ENCODE results near the gene CLEC14A.

CLEC14A gene, protein sequence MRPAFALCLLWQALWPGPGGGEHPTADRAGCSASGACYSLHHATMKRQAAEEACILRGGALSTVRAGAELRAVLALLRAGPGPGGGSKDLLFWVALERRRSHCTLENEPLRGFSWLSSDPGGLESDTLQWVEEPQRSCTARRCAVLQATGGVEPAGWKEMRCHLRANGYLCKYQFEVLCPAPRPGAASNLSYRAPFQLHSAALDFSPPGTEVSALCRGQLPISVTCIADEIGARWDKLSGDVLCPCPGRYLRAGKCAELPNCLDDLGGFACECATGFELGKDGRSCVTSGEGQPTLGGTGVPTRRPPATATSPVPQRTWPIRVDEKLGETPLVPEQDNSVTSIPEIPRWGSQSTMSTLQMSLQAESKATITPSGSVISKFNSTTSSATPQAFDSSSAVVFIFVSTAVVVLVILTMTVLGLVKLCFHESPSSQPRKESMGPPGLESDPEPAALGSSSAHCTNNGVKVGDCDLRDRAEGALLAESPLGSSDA

DNA sequence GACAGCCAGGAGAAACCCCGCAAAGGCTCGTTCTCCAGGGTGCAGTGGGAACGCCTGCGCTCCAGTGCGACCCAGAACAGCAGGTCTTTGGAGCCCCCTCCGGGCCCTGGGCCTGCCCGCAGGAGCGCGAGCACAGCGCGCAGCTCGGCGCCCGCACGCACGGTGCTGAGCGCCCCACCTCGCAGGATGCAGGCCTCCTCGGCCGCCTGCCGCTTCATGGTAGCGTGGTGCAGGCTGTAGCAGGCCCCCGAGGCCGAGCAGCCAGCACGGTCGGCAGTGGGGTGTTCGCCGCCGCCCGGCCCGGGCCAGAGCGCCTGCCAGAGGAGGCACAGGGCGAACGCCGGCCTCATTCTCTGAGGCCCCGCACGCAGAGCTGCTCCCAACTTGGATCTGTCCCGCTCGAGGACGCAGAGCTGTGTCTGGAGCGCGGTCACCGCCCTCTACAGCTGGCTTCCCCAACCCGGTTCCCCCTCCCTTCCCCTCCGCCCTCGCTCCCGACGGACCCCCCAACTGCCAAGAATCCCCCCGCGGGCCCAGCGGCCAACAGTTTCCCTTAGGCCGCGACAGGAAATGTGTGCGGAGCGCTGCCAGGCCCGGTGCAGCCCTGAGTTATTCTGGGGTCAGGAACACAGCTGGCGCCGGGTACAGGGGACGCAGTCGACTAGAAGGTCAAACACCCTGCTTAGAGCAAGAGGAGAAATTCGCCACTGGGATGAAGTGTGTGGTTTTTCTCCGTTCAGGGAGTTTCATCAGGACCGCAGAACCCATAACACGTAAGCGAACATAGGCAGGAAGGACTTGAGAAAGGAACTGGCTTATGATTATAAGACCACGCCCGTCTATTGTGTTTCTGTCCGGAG is at the start of gene CLEC14A:
TSS of gene CLEC14A (minus strand) at position 421 of the 860 bp plus-strand sequence. CDS start at position 350, 71 bp downstream.
- no peak for DNase-seq (ENCODE audit: low read depth in 2 of 2)

DNA sequence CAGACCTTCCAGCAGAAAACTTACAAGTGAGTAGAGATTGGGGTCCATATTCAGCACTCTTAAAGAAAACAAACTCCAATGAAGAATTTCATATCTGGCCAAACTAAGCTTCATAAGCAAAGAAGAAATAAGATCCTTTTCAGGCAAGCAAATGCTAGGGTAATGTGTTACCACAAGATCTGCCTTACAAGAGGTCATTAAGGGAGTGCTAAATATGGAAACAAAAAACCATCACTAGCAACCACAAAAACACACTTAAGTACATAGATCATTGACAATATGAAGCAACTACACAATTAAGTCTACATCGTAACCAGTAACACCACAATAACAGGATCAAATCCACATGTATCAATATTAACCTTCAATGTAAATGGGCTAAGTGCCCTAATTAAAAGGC is 47.1 kb upstream of the CLEC14A start:
- DNase-seq (ENCODE audit: low read depth in 2 of 2) = no peak

DNA sequence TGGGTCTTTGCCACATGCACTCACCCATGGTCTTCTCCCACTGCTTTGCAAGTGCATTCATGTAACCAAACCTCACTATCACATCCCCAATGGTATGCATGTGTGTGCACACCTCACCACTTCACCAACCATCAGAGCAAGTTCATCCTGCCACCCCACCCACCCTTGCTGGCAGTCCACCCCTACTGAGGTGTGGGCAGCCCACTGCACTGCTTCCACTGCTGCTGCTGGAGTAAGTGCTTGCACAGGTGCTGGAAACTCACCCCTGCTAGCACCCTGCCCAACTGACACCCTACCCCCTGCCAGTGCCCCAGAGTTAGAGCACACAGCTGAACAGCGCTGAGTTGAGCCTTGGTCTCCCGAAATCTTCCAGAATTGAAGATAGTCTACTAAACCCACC is 46.1 kb upstream of the CLEC14A start:
- no peak for DNase-seq (ENCODE audit: low read depth in 2 of 2)

DNA sequence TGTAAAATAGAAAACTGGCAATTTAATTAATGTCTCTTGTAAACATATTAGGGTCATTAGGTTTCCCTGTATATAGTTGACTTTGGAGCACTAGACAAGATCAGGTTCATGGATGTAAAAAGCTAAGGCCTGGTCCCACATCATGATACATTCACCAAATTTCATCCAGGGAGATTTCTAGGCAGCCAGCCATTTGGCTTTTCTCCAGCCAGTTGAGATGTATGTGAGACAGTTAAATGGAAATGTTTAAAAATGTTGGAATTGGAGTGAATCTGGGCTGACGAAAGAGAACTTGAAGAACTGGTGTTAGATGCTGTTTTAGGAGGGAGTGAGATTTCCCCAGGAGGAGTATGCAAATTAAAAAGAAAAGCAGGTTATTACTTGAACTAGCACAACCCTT is 41.8 kb upstream of the CLEC14A start:
- DNase-seq (ENCODE audit: low read depth in 2 of 2) = no peak

DNA sequence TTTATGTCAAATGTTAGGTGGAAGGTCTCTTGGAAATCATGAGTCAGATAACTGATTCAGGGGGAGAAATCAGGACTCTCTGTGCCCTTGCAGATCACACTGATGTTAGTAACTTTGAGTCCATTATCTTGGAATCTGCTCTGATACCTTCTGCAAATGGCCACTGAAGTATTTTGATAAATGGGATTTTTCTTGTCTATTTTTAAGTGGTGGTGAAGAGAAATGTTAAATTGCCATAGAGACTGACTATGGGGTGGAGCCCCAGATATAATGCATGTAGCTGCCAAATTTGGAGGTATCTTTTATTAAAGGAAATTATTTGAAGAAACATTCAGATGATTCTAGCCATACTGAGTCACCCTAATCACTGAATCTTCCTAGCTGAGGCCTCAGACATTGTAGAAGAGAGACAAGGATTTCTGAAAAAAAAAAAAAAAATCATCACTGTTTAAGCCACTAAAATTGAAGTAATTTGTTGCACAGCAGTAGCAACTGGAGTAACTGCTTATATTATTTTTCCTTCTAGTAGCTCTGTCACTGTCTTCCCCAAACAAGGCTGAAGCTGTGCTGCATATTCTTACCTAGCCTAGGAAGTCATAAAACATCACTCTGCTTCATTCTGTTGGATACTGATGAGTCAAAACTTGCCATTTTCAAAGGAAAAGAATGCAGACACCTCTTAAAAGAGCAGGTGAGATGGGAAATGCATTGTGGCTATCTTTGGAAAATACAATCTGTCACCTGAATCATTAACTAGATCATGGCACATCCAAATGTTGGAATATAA is 36.0 kb upstream of the CLEC14A start:
- no peak for DNase-seq (ENCODE audit: low read depth in 2 of 2)

DNA sequence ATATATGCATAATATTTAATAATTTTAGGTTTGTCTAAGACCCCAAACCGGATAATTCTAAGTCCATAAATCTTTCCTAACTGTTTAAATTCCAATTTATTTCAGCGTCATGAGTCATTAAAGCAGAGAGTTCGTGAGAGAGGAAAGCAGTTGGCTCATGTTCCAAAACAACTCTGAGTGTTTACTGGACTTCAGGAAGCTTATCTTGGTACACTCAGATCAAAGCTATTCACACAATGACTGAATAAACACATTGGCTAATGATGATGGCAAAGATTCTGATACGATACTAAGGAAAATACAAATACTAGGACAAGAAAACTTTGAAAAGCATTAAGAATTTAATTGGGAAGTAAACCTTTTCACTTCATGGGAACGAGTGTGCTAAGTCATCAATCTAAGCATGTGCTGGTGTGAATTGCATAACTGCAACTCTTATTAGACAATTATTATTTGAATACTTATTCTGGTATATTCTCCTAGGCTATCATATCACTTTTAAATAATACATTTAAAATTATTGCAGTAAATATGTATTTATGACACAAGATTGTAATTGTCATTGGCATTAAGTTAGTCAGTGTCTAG is 34.8 kb upstream of the CLEC14A start:
- no peak for DNase-seq (ENCODE audit: low read depth in 2 of 2)

DNA sequence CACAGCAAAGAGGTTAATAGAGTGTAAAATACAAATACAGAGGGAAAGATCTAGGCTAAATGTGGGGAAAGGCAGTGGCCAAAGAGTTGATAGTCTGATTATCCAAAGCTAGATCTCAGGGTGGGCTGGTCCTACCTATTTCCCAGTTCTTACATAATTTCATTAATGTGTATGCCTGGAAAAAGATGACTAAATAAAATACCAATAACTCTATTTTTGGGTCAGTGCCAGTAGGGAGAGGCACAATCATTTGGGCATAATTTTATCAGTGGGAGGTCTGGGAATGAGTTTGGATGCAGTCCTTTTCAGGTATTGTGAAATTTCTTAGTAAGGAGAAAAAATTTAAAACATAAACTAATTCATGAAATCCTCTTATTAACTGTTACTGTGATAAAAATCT is 30.6 kb upstream of the CLEC14A start:
- DNase-seq (ENCODE audit: low read depth in 2 of 2) = no peak

DNA sequence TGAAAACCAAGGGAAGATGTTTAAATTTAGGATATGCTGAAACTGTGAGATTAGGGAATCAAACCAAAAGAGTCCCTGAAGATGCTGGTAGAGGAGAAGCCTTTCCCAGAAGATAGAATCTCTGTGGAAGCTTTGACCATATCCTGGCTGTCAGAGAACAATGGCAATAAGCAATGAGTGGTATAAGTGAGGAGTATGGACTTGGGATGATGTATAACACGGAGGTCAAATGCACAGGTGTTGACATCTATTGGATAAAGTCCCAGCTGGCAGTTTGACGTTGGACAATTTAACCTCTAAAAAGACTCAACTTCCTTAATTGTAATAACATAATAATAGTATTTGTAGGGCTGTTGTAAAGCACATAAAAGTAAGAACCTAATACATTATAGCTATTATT is 30.1 kb upstream of the CLEC14A start:
- DNase-seq (ENCODE audit: low read depth in 2 of 2) = no peak

DNA sequence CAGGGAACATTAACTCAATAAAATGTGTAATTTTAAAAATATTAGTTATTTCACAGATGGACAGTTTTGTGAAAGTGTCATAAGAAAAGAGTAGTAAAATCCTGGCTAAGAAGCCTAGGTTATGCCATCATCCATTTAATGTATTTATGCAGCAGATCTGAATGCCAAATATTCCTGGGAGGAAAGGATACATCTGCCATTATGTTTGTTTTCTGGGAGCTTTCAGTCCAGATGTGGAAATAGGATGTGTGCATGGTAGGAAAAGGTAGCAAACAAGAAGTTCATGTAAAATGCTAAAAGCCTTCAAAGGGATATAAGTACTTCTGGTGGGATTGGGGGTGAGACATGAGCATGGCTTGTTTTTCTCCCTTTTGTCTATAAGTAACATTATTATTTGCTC is 27.0 kb upstream of the CLEC14A start:
- DNase-seq (ENCODE audit: low read depth in 2 of 2) = no peak

DNA sequence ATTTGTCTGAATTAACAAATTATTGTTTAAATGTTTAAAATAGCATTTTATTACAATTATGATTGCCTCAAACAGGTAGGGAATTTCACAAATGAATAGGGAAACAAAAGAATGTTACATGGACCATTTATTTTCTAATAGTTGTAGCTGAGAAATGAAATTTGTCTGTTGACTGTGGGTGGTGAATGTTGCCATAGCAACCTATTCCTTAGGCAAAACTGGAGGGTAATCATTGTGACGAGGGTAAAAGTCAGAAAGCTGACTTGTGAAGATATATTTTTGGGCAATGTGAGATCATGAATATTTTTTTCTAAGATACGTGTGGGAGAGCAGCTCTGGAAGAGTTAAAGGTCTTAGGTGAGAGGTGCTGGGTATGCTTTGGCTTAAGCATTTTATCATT is 24.2 kb upstream of the CLEC14A start:
- no peak for DNase-seq (ENCODE audit: low read depth in 2 of 2)

DNA sequence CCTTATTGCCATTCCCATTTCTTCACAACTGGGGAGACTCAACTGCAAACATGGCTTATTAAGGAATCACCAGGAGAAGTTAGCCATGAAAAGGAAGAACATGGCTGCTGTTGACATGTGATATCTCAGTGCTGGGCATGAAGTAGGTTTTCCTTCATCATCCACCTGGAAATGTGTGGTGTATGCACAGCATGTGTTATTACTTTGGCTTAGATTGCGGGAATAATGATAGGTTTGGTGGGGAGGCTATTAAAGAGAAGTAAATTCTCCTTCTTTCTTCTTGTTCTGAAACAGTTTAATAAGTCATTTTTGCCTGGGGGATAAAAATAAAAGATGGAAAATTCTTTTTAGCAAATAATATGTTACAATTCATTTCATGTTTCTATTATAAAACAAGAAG is 23.7 kb upstream of the CLEC14A start:
- DNase-seq (ENCODE audit: low read depth in 2 of 2) = no peak

DNA sequence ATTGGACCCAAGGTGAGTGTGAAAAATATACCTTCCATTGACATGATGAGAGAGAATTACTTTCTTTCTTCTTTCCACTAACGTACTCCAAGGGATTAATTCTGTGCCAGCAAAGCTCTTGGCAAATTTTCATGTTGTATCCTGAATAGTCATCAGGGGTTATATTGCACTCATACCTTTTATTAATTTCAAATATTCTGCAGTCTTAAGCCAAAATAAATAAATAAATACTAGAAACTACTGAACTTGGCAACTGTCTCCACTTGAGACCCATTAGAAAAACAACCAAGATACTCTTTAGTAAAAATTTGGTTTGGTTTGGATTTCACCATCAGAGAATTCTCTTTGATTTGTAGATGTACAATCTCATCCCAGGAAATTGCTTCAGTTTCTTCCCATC is 22.1 kb upstream of the CLEC14A start:
- no peak for DNase-seq (ENCODE audit: low read depth in 2 of 2)

DNA sequence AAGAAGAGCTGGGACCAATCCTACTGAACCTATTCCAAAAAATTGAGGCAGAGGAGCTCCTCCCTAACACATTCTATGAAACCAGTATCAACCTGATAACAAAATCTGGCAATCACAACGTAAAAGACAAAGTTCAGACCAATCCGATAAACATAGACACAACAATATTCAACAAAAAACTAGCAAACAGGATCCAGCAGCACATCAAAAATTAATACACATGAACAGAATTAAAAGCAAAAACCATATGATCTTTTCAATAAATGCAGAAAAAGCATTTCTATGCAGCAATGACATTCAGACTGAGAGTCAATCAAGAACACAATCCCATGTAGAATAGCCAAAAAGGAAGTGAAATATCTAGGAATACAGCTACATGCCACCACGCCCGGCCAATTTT is 7.0 kb upstream of the CLEC14A start:
- no peak for DNase-seq (ENCODE audit: low read depth in 2 of 2)

DNA sequence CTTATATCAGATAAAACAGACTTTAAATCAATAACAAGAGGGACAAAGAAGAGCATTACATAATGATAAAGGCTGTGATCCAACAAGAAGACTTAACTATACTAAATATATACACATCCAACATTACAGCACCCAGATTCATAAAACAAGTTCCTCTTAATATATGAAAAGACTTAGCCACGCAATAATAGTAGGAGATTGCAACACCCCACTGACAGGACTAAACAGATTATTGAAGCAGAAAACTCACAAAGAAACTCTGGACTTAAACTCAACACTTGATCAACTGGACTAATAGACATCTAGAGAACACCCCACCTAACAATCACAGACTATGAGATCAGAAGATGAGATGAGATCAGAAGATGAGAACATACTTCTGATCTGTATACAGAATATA is 5.7 kb upstream of the CLEC14A start:
- DNase-seq (ENCODE audit: low read depth in 2 of 2) = no peak

DNA sequence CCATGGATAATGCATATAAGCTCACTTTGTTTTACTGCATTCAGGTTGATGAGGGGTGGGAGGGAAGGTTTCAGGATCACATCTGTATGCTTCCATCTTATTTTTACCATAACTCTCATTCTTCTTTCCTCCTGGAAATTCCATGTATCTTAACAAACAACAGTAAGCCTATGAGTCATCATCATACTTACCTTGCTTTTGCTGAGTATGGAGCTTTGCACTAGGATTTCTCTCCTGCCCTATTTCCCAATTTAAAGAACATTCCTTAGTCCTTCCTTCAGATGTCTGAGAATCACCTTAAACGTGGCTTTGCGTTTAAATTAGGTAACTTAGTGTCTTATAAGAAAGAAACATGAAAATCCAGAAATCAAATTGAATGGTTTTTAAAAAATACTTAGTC is 1.6 kb upstream of the CLEC14A start:
- DNase-seq (ENCODE audit: low read depth in 2 of 2) = no peak

DNA sequence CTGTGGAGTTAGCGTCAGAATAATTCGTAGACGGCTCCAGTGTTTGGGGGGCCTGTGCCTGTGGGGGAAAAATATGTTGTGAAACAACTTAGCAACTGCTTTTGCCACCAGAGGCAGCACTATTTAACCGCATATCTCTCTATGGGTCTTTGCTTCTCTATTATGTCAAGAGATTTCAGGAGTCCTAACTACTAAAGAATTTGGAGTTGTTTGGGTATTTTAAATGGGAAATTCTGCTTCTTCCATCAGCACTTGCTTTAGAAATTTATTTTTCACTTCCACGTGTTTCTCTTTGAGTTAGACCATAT is 594 bp upstream of the CLEC14A start:
- no peak for DNase-seq (ENCODE audit: low read depth in 2 of 2)

DNA sequence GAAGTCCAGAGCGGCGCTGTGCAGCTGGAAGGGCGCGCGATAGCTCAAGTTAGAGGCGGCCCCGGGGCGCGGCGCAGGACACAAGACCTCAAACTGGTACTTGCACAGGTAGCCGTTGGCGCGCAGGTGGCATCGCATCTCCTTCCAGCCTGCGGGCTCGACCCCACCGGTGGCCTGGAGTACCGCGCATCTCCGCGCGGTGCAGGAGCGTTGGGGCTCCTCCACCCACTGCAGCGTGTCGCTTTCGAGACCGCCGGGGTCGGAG is 553 bp downstream of the CLEC14A start:
- DNase-seq (ENCODE audit: low read depth in 2 of 2) = no peak

DNA sequence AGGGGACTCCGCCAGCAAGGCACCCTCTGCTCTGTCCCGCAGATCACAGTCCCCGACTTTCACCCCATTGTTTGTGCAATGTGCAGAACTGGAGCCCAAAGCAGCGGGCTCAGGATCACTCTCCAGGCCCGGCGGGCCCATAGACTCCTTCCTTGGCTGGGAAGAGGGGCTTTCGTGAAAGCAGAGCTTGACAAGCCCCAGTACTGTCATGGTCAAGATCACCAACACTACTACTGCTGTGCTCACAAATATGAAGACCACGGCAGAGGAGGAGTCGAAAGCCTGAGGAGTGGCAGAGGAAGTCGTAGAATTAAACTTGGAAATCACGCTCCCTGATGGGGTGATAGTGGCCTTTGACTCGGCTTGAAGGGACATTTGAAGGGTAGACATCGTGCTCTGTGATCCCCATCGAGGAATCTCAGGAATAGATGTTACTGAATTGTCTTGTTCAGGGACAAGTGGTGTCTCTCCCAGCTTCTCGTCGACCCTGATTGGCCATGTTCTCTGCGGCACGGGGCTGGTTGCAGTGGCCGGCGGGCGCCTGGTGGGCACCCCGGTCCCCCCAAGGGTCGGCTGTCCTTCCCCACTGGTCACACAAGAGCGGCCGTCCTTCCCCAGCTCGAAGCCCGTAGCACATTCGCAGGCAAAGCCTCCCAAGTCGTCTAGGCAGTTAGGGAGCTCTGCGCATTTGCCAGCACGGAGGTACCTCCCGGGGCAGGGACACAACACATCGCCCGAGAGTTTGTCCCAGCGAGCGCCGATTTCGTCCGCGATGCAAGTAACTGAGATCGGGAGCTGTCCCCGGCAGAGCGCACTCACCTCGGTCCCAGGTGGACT is 1.1 kb downstream of the CLEC14A start:
- no peak for DNase-seq (ENCODE audit: low read depth in 2 of 2)

DNA sequence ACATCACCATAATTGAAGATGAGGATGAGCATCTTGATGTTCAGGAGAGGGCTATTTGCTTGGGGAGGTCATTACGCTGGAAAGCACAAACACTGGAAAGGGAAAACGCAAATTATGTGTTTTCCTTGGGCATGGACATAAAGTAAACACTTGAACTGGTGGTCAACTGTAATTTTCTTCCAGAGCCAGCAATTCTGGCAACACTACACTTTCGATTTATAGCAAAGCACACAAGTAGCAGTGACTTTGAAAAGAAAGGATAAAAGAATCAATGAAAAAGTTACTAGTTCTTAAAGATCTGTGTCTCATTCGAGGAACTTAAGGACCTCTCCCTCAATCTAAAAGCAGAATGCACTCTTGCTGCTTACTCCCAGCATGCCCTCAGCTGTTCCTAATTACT is 2.2 kb downstream of the CLEC14A start:
- DNase-seq (ENCODE audit: low read depth in 2 of 2) = no peak

DNA sequence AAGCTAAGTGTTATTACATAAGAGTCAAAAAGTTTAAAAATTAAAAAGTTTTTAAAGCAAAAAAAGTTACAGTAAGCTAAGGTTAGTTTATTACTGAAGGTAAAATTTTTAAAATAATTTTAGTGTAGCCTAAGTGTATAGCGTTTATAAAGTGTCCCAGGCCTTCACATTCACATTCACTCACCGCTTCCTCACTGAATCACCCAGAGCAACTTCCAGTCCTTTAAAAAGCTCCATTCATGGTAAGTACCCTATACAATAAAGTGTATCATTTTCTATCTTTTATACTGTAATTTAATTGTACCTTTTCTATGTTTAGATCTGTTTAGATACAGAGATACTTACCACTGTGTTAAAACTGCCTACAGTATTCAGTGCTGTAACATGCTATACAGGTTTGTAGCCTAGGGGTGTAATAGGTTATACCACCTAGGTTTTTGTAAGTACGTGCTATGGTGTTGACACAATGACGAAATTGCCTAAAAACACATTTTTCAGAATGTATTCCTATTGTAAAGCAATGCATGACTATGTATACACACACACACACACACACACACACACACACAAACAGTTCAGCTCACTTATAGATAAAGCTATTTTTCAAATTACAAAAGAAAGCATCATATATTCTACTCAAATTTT is 3.7 kb downstream of the CLEC14A start:
- no peak for DNase-seq (ENCODE audit: low read depth in 2 of 2)

DNA sequence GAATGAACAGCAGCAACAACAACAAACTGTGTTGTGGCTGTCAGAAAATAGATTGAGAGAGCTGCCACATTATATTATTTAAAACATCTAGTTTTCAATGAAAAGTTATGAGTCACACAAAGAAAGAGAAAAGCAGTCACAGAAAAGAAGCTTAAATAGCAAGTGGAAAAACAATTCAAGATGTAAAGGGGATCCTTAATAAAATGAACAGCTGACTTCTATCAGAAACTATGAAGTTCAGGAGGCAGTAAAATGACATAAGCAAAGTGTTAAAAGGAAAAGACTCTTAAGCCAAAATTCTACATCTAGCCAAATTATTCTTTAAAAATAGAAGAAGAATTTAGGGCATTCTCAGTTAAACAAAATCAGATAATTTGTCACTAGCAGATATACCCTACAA is 5.6 kb downstream of the CLEC14A start:
- no peak for DNase-seq (ENCODE audit: low read depth in 2 of 2)

Measured in stimulated activated CD8-positive, alpha-beta memory T cell treated with anti-CD3 and anti-CD28 coated beads, Interleukin-7, amount 100 ng/mL, for 4 hours (primary cell).